ENCODE results near the gene CYP3A5. TPM values are rescaled to one million over a fixed set of nuclear protein-coding genes. Genes with fewer than 3 reads are reported as not detected.

The CYP3A5 gene
- total and polyA plus RNA-seq, 2 of the 8 experiments (the other 6 are each of a cell fraction or from before 2014, with no cell fraction given) = 0.06 TPM; not detected in 1

- TF ChIP-seq RFX5 (IDR thresholded peaks at IDR 0.05; ENCODE audit: borderline replicate concordance, low read depth, low read length) (no peak), CREB1 (IDR thresholded peaks at IDR 0.05) (no peak), TCF12 (IDR thresholded peaks at IDR 0.05; ENCODE audit: low read depth, low read length) (no peak), POU5F1 (IDR thresholded peaks at IDR 0.05; ENCODE audit: low read depth, low read length) (no peak), CBX8 (IDR thresholded peaks at IDR 0.05; ENCODE audit: borderline replicate concordance, low read depth, low read length) (no peak), SIX5 (IDR thresholded peaks at IDR 0.05; ENCODE audit: low read depth, low read length) (no peak), CBX5 (IDR thresholded peaks at IDR 0.05; ENCODE audit: low read depth, low read length) (no peak), BCL11A (IDR thresholded peaks at IDR 0.05; ENCODE audit: low read depth in 2 of 2, low read length in 2 of 2) (no peak), YY1 (IDR thresholded peaks at IDR 0.05; ENCODE audit: low read depth, low read length) (no peak), HDAC2 (IDR thresholded peaks at IDR 0.05; ENCODE audit: borderline replicate concordance in 1 of 2, low read depth in 2 of 2, low read length in 2 of 2) (no peak), EP300 (IDR thresholded peaks at IDR 0.05; ENCODE audit: borderline replicate concordance in 1 of 2, low read depth in 2 of 2, low read length in 2 of 2) (no peak), ATF2 (IDR thresholded peaks at IDR 0.05; ENCODE audit: low read length) (no peak)
- no peak overlapping the region for H3K14ac ChIP-seq (ENCODE audit: insufficient read length)
- FAIRE-seq (no peak), DNase-seq (ENCODE audit: low read depth in 1 of 2, low spot score in 2 of 2) (no peak)
- no peak overlapping the region for H2AK5ac ChIP-seq (ENCODE audit: low read depth, low read length)
- H3K27ac ChIP-seq (ENCODE audit: low read depth, low read length) = no peak overlapping the region
- H4K91ac ChIP-seq (replicated peaks; ENCODE audit: insufficient read length, low read length) = no peak overlapping the region
- no peak overlapping the region for H3K23ac ChIP-seq (ENCODE audit: insufficient read length)
- no peaks in the 10 kb centered on the region for H3K23me2 ChIP-seq (ENCODE audit: low read depth, low read length)
- H2BK5ac ChIP-seq (ENCODE audit: low read depth, low read length) = no peak overlapping the region
- H2BK12ac ChIP-seq (ENCODE audit: low read depth, low read length) = no peak overlapping the region
- H2BK20ac ChIP-seq (ENCODE audit: low read length) = no peak overlapping the region
- no peak overlapping the region for H3K4me2 ChIP-seq (ENCODE audit: insufficient read depth in 1 of 2, low read depth in 2 of 2, low read length in 2 of 2)
- H2AFZ ChIP-seq (ENCODE audit: low read length) = no peak overlapping the region
- no peak overlapping the region for H3K56ac ChIP-seq (replicated peaks; ENCODE audit: insufficient read length, low read depth, low read length)
- no peak overlapping the region for H3K9ac ChIP-seq (replicated peaks in 1 of 4; ENCODE audit: extremely low read depth in 1 of 4, low read depth in 3 of 4, low read length in 3 of 4)
- no peak overlapping the region for H3K4ac ChIP-seq (replicated peaks; ENCODE audit: insufficient read length, low read depth, low read length)
- no peaks in the 10 kb centered on the region for H4K20me1 ChIP-seq (replicated peaks in 1 of 2; ENCODE audit: control insufficient read depth in 1 of 2, insufficient read depth in 2 of 2, low read length in 2 of 2)
- CTCF ChIA-PET (ENCODE audit: partially characterized antibody) = interaction anchor here (0.7 kb wide), 1 partner anchor 189 kb away, joined by 4 read pairs; no protein-coding TSS in a partner anchor
- no peaks in the 10 kb centered on the region for H3K27me3 ChIP-seq (replicated peaks in 1 of 4; ENCODE audit: control insufficient read depth in 3 of 4, extremely low read depth in 1 of 4, insufficient read depth in 3 of 4, low read length in 3 of 4)
- H3K4me3 ChIP-seq (ENCODE audit: extremely low read depth in 1 of 4, insufficient read depth in 2 of 4, low read depth in 3 of 4, low read length in 4 of 4) = no peak overlapping the region
- no peak overlapping the region for H2BK15ac ChIP-seq (ENCODE audit: low read length)
- 72% methylated on average over 3 of the region's 3 CpGs; no CpG with 5 or more reads in 1 of the 2 experiments for WGBS, 2 experiments (ENCODE audit: extremely low coverage in 1 of 2, insufficient coverage in 1 of 2, insufficient read length in 1 of 2, insufficient replicate concordance in 2 of 2, low coverage in 1 of 2, low lambda C conversion rate in 2 of 2, missing lambda C conversion rate in 1 of 2)
- no peaks in the 10 kb centered on the region for H3K36me3 ChIP-seq (ENCODE audit: control insufficient read depth in 2 of 4, insufficient read depth in 4 of 4, low read length in 3 of 4)
- H3K4me1 ChIP-seq (replicated peaks in 1 of 4; ENCODE audit: control insufficient read depth in 3 of 4, insufficient read depth in 4 of 4, low read length in 3 of 4) = no peaks in the 10 kb centered on the region
- H3K18ac ChIP-seq (ENCODE audit: extremely low read depth, low read length) = no peak overlapping the region
- H3K79me2 ChIP-seq (ENCODE audit: control insufficient read depth in 1 of 2, insufficient read depth in 2 of 2, low read length in 2 of 2) = no peaks in the 10 kb centered on the region
- no peak overlapping the region for H4K5ac ChIP-seq (ENCODE audit: insufficient read length, low read depth, low read length)
- no peaks in the 10 kb centered on the region for H3K79me1 ChIP-seq (ENCODE audit: low read depth, low read length)
- POLR2A ChIA-PET (ENCODE audit: partially characterized antibody) = no interaction called here
- H2BK120ac ChIP-seq (replicated peaks; ENCODE audit: low read depth, low read length) = no peak overlapping the region
- no peak overlapping the region for H4K8ac ChIP-seq (ENCODE audit: extremely low read depth, insufficient read depth, low read length)
- no peaks in the 10 kb centered on the region for H3K9me3 ChIP-seq (ENCODE audit: insufficient read depth in 2 of 2, low read depth in 1 of 2, low read length in 1 of 2)
Measured at GRCh38 chr7:99713995-99714570, 34.3 kb upstream of the CYP3A5 start.

Measured in H1 (cell line).